Nephron (organoid): Measurements from ENCODE around the gene KLHL21.

Source experiments
- H3K27ac Mint-ChIP-seq, 3 experiments: 2 replicates each; pipeline ENCODE4 v1.8.0; 2020; ENCODE audit warnings: mixed read lengths in 3 of 3, mild to moderate bottlenecking in 2 of 3, moderate library complexity in 1 of 3
- H3K27me3 Mint-ChIP-seq: 2 replicates; pipeline ENCODE4 v1.8.0; 2021; ENCODE audit warnings: low read depth, mild to moderate bottlenecking, moderate library complexity, mixed read lengths
- H3K36me3 Mint-ChIP-seq: 2 replicates; pipeline ENCODE4 v1.8.0; 2020; ENCODE audit warnings: low read depth, mixed read lengths
- H3K4me1 Mint-ChIP-seq: 2 replicates; pipeline ENCODE4 v1.8.0; 2020; ENCODE audit warnings: mixed read lengths
- H3K4me3 Mint-ChIP-seq, 3 experiments: 2 replicates each; pipeline ENCODE4 v1.8.0; 2020; ENCODE audit warnings: mild to moderate bottlenecking in 3 of 3, mixed read lengths in 3 of 3, moderate library complexity in 2 of 3
- H3K9me3 Mint-ChIP-seq: 2 replicates; pipeline ENCODE4 v1.8.0; 2020; ENCODE audit warnings: mixed read lengths
- TF ChIP-seq, protein P1 (sequence below), 3 experiments: fragments of 200-600 bp; sonication (generic); IDR thresholded peaks; one replicate each; pipeline ENCODE4 v1.5.0; 2021; ENCODE audit warnings: antibody characterized with exemption in 3 of 3; ENCODE audit not compliant: unreplicated experiment in 3 of 3

The KLHL21 gene

GRCh38 chr1:6554031-6554906 is 48.4 kb downstream of the KLHL21 start, which contains the start of gene NOL9:
NOL9 (minus strand) TSS chr1:6554513; CDS start chr1:6554502, 11 bp downstream.
- H3K27ac Mint-ChIP-seq, result peak within 1 kb of the TSS; percentile 38 to 69 (median 63)
- H3K9me3 Mint-ChIP-seq, result no peaks in the 10 kb centered on the region
- H3K36me3 Mint-ChIP-seq, result peaks cover 10% of the 10 kb centered on the region
- H3K27me3 Mint-ChIP-seq, result no peaks in the 10 kb centered on the region
- TF ChIP-seq, protein P1, sequence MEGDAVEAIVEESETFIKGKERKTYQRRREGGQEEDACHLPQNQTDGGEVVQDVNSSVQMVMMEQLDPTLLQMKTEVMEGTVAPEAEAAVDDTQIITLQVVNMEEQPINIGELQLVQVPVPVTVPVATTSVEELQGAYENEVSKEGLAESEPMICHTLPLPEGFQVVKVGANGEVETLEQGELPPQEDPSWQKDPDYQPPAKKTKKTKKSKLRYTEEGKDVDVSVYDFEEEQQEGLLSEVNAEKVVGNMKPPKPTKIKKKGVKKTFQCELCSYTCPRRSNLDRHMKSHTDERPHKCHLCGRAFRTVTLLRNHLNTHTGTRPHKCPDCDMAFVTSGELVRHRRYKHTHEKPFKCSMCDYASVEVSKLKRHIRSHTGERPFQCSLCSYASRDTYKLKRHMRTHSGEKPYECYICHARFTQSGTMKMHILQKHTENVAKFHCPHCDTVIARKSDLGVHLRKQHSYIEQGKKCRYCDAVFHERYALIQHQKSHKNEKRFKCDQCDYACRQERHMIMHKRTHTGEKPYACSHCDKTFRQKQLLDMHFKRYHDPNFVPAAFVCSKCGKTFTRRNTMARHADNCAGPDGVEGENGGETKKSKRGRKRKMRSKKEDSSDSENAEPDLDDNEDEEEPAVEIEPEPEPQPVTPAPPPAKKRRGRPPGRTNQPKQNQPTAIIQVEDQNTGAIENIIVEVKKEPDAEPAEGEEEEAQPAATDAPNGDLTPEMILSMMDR (IDR thresholded peaks at IDR 0.05; ENCODE audit: unreplicated experiment in 3 of 3), result peak; percentile 93 to 96 (median 96)
- peak within 1 kb of the TSS; percentile 84 to 87 (median 85) for H3K4me3 Mint-ChIP-seq
- peaks cover 14% of the 10 kb centered on the region for H3K4me1 Mint-ChIP-seq

- peaks cover 49% of the 10 kb centered on the region for H3K36me3 Mint-ChIP-seq
- no peak overlapping the region for H3K27ac Mint-ChIP-seq
- no peaks in the 10 kb centered on the region for H3K27me3 Mint-ChIP-seq
- H3K9me3 Mint-ChIP-seq, result no peaks in the 10 kb centered on the region
- TF ChIP-seq, protein P1 (IDR thresholded peaks at IDR 0.05; ENCODE audit: unreplicated experiment in 3 of 3), result no peak
- H3K4me1 Mint-ChIP-seq, result peaks cover 5% of the 10 kb centered on the region
- no peak overlapping the region for H3K4me3 Mint-ChIP-seq
These were observed 55.4 kb downstream of the KLHL21 start for GRCh38 chr1:6547301-6547700.

DNA sequence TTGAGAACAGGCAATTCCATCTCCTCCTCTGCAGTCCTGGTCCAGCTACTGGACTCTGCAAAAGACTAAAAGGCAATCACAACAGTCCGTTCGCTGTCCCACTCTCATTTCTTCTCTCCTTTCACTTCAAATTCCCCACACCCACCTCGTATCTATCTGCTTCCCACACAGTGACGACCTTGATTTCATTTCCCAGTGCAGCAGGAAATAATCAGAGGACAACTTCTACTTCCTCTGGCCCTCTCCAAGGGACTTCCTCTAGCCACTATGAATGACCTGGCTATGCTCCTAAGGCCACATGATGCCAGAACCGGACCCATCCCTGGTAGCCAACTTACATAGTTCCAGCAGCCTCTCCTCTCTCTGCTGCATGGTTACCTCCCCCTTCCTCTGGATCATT is 56.3 kb downstream of the KLHL21 start:
- H3K36me3 Mint-ChIP-seq, result peaks cover 57% of the 10 kb centered on the region
- no peaks in the 10 kb centered on the region for H3K27me3 Mint-ChIP-seq
- no peak overlapping the region for H3K27ac Mint-ChIP-seq
- H3K9me3 Mint-ChIP-seq, result no peaks in the 10 kb centered on the region
- TF ChIP-seq, protein P1 (IDR thresholded peaks at IDR 0.05; ENCODE audit: unreplicated experiment in 3 of 3), result no peak
- H3K4me1 Mint-ChIP-seq, result peaks cover 5% of the 10 kb centered on the region
- H3K4me3 Mint-ChIP-seq, result no peak overlapping the region

DNA sequence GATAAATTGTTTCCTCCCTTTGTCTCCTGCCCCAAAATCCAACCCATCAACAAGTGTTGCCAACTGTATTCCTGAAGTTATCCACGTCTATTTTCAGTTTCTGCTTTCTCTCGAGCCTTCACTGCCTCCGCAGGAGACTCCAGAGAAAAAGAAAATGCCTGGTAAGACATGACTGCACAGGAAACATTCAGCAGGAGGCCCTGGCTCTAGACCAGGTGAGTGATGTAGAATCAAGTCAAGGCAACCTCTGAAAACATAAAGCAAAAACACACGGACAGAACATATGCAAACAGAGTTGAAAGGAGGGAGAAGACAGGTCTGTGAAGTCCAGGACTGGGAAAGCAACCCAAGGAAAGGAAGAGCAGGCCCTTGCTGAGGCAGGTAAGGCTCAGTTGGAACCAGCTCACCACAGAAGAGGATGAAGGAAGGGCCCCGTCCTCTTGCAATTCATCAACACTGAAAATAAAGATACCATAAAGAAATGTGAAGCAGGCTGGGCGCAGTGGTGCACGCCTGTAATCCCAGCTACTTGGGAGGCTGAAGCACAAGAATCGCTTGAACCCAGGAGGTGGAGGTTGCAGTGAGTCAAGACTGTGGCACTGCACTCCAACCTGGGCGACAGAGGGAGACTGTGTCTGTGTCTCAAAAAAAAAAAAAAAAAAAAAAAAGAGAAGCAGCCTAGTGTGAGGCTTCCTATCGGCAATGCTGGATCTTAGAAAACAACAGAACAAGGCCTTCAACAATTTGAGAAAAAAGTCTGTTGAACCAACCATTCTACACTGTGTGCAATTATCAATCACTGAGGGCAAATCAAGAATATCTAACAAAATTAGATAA is 57.2 kb downstream of the KLHL21 start:
- Mint-ChIP-seq H3K27me3 (no peaks in the 10 kb centered on the region), H3K4me1 (peaks cover 5% of the 10 kb centered on the region), H3K4me3 (peak overlapping the region in 1 of 3 experiments; percentile 6), H3K27ac (no peak overlapping the region), H3K9me3 (no peaks in the 10 kb centered on the region), H3K36me3 (peaks cover 60% of the 10 kb centered on the region)
- TF ChIP-seq, protein P1 (IDR thresholded peaks at IDR 0.05; ENCODE audit: unreplicated experiment in 3 of 3), result no peak

GRCh38 chr1:6544831-6545230 is 57.8 kb downstream of the KLHL21 start:
- no peak overlapping the region for H3K4me3 Mint-ChIP-seq
- no peaks in the 10 kb centered on the region for H3K9me3 Mint-ChIP-seq
- H3K4me1 Mint-ChIP-seq, result peaks cover 5% of the 10 kb centered on the region

More at GRCh38 chr1:6544831-6545230, 57.8 kb downstream of the KLHL21 start:
- TF ChIP-seq, protein P1 (IDR thresholded peaks at IDR 0.05; ENCODE audit: unreplicated experiment in 3 of 3), result no peak
- H3K27ac Mint-ChIP-seq, result no peak overlapping the region
- peaks cover 56% of the 10 kb centered on the region for H3K36me3 Mint-ChIP-seq
- H3K27me3 Mint-ChIP-seq, result no peaks in the 10 kb centered on the region
